GM19351 (cell line): ENCODE results near the gene HEXIM1.
A peak's percentile ranks its signal among the peaks of the same experiment; 100 is the strongest.

ENCODE experiments used
- ATAC-seq: cut with Tn5 transposase; IDR thresholded peaks from one replicate; pipeline ENCODE4 v1.9.1; 2021; ENCODE audit warnings: mild to moderate bottlenecking, moderate library complexity; ENCODE audit not compliant: unreplicated experiment

Gene HEXIM1

GRCh38 chr17:45144199-45145034 lies 3.9 kb upstream of the HEXIM1 start:
- ATAC-seq = no peak

- ATAC-seq = no peak
Measured at GRCh38 chr17:45145035-45145389, 3.3 kb upstream of the HEXIM1 start.

- ATAC-seq = no peak
Measured at GRCh38 chr17:45146166-45146565, 2.1 kb upstream of the HEXIM1 start.

- ATAC-seq = no peak
Measured at GRCh38 chr17:45146592-45146889, 1.7 kb upstream of the HEXIM1 start.

GRCh38 chr17:45146890-45147580 lies 1.2 kb upstream of the HEXIM1 start:
- no peak for ATAC-seq

- ATAC-seq = no peak
Measured at GRCh38 chr17:45147581-45148182, 593 bp upstream of the HEXIM1 start.

- no peak for ATAC-seq
Measured at GRCh38 chr17:45149037-45149668, 878 bp downstream of the HEXIM1 start.

GRCh38 chr17:45149669-45150664 lies 1.7 kb downstream of the HEXIM1 start:
- no peak for ATAC-seq

GRCh38 chr17:45150911-45151809 lies 2.9 kb downstream of the HEXIM1 start:
- ATAC-seq = no peak

- ATAC-seq = no peak
Measured at GRCh38 chr17:45155029-45155428, 6.8 kb downstream of the HEXIM1 start.

- ATAC-seq = no peak
Measured at GRCh38 chr17:45155483-45155882, 7.2 kb downstream of the HEXIM1 start.

- no peak for ATAC-seq
Measured at GRCh38 chr17:45156242-45156641, 8.0 kb downstream of the HEXIM1 start.

GRCh38 chr17:45160447-45161287 lies 12.4 kb downstream of the HEXIM1 start:
- no peak for ATAC-seq

- ATAC-seq = peak; percentile 94
Measured at GRCh38 chr17:45161288-45162024, 13.2 kb downstream of the HEXIM1 start, which contains the start of gene HEXIM2. HEXIM2 (plus strand) TSS chr17:45161875; CDS start chr17:45162794, 919 bp downstream.

GRCh38 chr17:45162025-45162687 lies 13.9 kb downstream of the HEXIM1 start:
- ATAC-seq = no peak

- ATAC-seq = no peak
Measured at GRCh38 chr17:45164734-45165269, 16.5 kb downstream of the HEXIM1 start.
